ENCODE measurements around the gene USP32. TPM values are rescaled to one million over a fixed set of nuclear protein-coding genes. Genes with fewer than 3 reads are reported as not detected.
A peak's percentile ranks its signal among the peaks of the same experiment; 100 is the strongest.

The USP32 gene
- total RNA-seq, 4 donors from 2014 or later, result 14.7 to 86.0 (median 54.8) TPM

GRCh38 chr17:60134396-60135150 lies 257.4 kb downstream of the USP32 start:
- DNase-seq, result no peak
- H3K9me3 ChIP-seq, result no peaks in the 10 kb centered on the region
- peak overlapping the region; percentile 32 to 73 (median 65) for H3K4me3 ChIP-seq
- intact Hi-C loops (cut with DNase I; ENCODE audit: low total_unique reads), result no loop called here
- H3K27ac ChIP-seq, result peak overlapping the region; percentile 71 to 84 (median 76)
- peaks cover 5 to 23% (median 15%) of the 10 kb centered on the region in 4 donors for H3K4me1 ChIP-seq
- TF ChIP-seq POLR2AphosphoS5 (IDR thresholded peaks at IDR 0.05), result no peak
- TF ChIP-seq POLR2A (IDR thresholded peaks at IDR 0.05), result no peak
- TF ChIP-seq EP300 (IDR thresholded peaks at IDR 0.05; ENCODE audit: low read depth), result no peak
- TF ChIP-seq CTCF (IDR thresholded peaks at IDR 0.05), result no peak
- WGBS, 2 donors (ENCODE audit: low coverage in 1 of 2), result 8 to 11% methylated on average over 6 to 16 of the region's 16 CpGs
- in situ Hi-C loops (cut with MboI; ENCODE audit: low pct_ligation_motif_present in 1 of 4, low pct_unique_long_range_greater_than_20kb in 1 of 4, low sequenced_read_pairs in 3 of 4), result loop anchor here in 3 of 4 donors (25.0 kb wide), 2 partner anchors 278 to 303 kb away; partner anchors contain the start of gene CHCT1 (in 1 of the 3)
- peaks cover 20% of the 10 kb centered on the region for H3K27me3 ChIP-seq
- H3K36me3 ChIP-seq, result no peaks in the 10 kb centered on the region

DNA sequence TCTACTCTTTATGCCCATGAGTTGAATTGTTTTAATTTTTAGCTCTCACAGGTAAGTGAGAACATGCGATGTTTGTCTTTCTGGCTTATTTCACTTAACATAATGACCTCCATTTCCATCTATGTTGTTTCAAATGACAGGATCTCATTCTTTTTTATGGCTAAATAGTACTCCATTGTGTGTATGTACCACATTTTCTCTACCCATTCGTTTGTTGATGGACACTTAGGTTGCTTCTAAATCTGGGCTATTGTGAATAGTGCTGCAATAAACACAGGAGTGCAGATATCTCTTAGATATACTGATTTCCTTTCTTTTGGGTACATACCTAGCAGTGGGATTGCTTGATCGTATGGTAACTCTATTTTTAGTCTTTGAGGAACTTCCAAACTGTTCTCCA lies 261.5 kb downstream of the USP32 start:
- WGBS, 2 donors (ENCODE audit: low coverage in 1 of 2), result 80 to 88% methylated on average over 3 of the region's 3 CpGs
- H3K36me3 ChIP-seq, result no peaks in the 10 kb centered on the region
- H3K9me3 ChIP-seq, result no peaks in the 10 kb centered on the region
- H3K27ac ChIP-seq, result no peak overlapping the region
- TF ChIP-seq EP300 (IDR thresholded peaks at IDR 0.05; ENCODE audit: low read depth) (no peak), CTCF (IDR thresholded peaks at IDR 0.05) (no peak), POLR2A (IDR thresholded peaks at IDR 0.05) (no peak), POLR2AphosphoS5 (IDR thresholded peaks at IDR 0.05) (no peak)
- H3K4me1 ChIP-seq, result peaks cover 5 to 16% (median 12%) of the 10 kb centered on the region in 4 donors
- in situ Hi-C loops (cut with MboI; ENCODE audit: low pct_ligation_motif_present in 1 of 4, low pct_unique_long_range_greater_than_20kb in 1 of 4, low sequenced_read_pairs in 3 of 4) (loop anchor here in 3 of 4 donors (25.0 kb wide), 2 partner anchors 282 to 307 kb away; partner anchors contain the start of gene CHCT1 (in 1 of the 3)), intact Hi-C loops (cut with DNase I; ENCODE audit: low total_unique reads) (no loop called here)
- no peak for DNase-seq
- H3K27me3 ChIP-seq, result no peaks in the 10 kb centered on the region
- no peak overlapping the region for H3K4me3 ChIP-seq

- TF ChIP-seq CTCF (IDR thresholded peaks at IDR 0.05) (no peak), POLR2A (IDR thresholded peaks at IDR 0.05) (no peak), EP300 (IDR thresholded peaks at IDR 0.05; ENCODE audit: low read depth) (no peak), POLR2AphosphoS5 (IDR thresholded peaks at IDR 0.05) (no peak)
- Histone ChIP-seq H3K27me3 (no peaks in the 10 kb centered on the region), H3K4me3 (no peak overlapping the region), H3K27ac (no peak overlapping the region), H3K36me3 (no peaks in the 10 kb centered on the region), H3K4me1 (peaks cover under 1 to 7% (median 2%) of the 10 kb centered on the region in 4 donors), H3K9me3 (no peaks in the 10 kb centered on the region)
- no peak for DNase-seq
- intact Hi-C loops (cut with DNase I; ENCODE audit: low total_unique reads), result no loop called here
- 86 to 96% methylated on average over 4 of the region's 4 CpGs for WGBS, 2 donors (ENCODE audit: low coverage in 1 of 2)
- in situ Hi-C loops (cut with MboI; ENCODE audit: low pct_ligation_motif_present in 1 of 4, low pct_unique_long_range_greater_than_20kb in 1 of 4, low sequenced_read_pairs in 3 of 4), result loop anchor here in 3 of 4 donors (25.0 kb wide), 2 partner anchors 283 to 308 kb away; partner anchors contain the start of gene CHCT1 (in 1 of the 3)
These were observed 262.8 kb downstream of the USP32 start for GRCh38 chr17:60129164-60129563.

Small RNA genes within 50 kb of the gene (small RNA-seq; reads per million reads assigned to genes)
- gene SCARNA20, result 5.0 to 31.4 (median 17.2) reads per million in 4 donors

Other genes with a start within 250 kb of the USP32 start
- gene CA4, start 242.2 kb downstream of the USP32 start, total RNA-seq, result 100 to 1,000 TPM in 3 of 4 donors, 10 to 100 TPM in 1; 15.7 to 359 (median 246) TPM
- not detected for gene CHCT1, start 30.4 kb upstream of the USP32 start, total RNA-seq
- gene APPBP2, start 134.1 kb upstream of the USP32 start, total RNA-seq, result 10 to 100 TPM; 10.1 to 24.8 (median 18.4) TPM
- 10 to 100 TPM in 3 of 4 donors, 1 to 10 TPM in 1; 4.6 to 25.8 (median 16.0) TPM for gene PPM1D, start 208.1 kb upstream of the USP32 start, total RNA-seq